Stomach (tissue), 9 donors: ENCODE data around the gene CPSF7. TPM values are rescaled to one million over a fixed set of nuclear protein-coding genes. Genes with fewer than 3 reads are reported as not detected.

Experiments used
- DNase-seq, 2 donors: peaks; one replicate each; pipeline versions ENCODE4 v3.0.0 to v3.0.0-alpha.2; 2013 to 2019
- H3K27ac ChIP-seq, 5 donors: fragments of 200-600 bp in 4 of 5; sonication (generic) in 4 of 5; one replicate each; pipeline ENCODE4 v1.5.1; 2013 to 2019; ENCODE audit warnings: mild to moderate bottlenecking in 1 of 5, moderate library complexity in 1 of 5
- H3K27me3 ChIP-seq, 3 donors: fragments of 200-600 bp; sonication (generic); one replicate each; pipeline ENCODE4 v1.5.1; 2017 to 2019; ENCODE audit warnings: mixed run types in 1 of 3
- H3K36me3 ChIP-seq, 4 donors: fragments of 200-600 bp; sonication (generic); 1 replicate in 3 of 4; 2 replicates in 1 of 4; pipeline ENCODE4 v1.5.1; 2016 to 2019
- H3K4me1 ChIP-seq, 4 donors: fragments of 200-600 bp; sonication (generic); one replicate each; pipeline ENCODE4 v1.5.1; 2016 to 2019
- H3K4me3 ChIP-seq, 4 donors: fragments of 200-600 bp; sonication (generic) in 3 of 4; one replicate each; pipeline ENCODE4 v1.5.1; 2016 to 2019; ENCODE audit warnings: mild to moderate bottlenecking in 1 of 4
- H3K9me3 ChIP-seq, 4 donors: fragments of 200-600 bp; sonication (generic); one replicate each; pipeline ENCODE4 v1.5.1; 2016 to 2019
- CTCF ChIP-seq, 7 experiments: fragments of 450-650 bp in 4 of 7; fragments of 200-600 bp in 3 of 7; sonication (generic) in 3 of 7; IDR thresholded peaks; one replicate each; pipeline ENCODE4 v1.5.1; 2016 to 2019; ENCODE audit warnings: antibody characterized with exemption in 7 of 7, control low read depth in 2 of 7, mild to moderate bottlenecking in 1 of 7
- EP300 ChIP-seq: sonication (generic); formaldehyde crosslinking; IDR thresholded peaks from one replicate; pipeline ENCODE4 v1.6.1; 2017; ENCODE audit warnings: antibody characterized with exemption
- POLR2A ChIP-seq, 4 donors: fragments of 450-650 bp; IDR thresholded peaks; one replicate each; pipeline ENCODE4 v1.6.1; 2016; ENCODE audit warnings: antibody characterized with exemption in 4 of 4, control low read depth in 2 of 4, mild to moderate bottlenecking in 1 of 4, moderate library complexity in 1 of 4
- POLR2AphosphoS5 ChIP-seq, 3 donors: sonication (generic); formaldehyde crosslinking; IDR thresholded peaks; one replicate each; pipeline ENCODE4 v1.6.1; 2016; ENCODE audit warnings: antibody characterized with exemption in 3 of 3
- WGBS, 5 donors: extraction: QIAGEN DNeasy Blood & Tissue Kit in 3 of 5; methylation state at CpG; one replicate each; pipeline versions ENCODE4 v1.1.5 to v1.1.7; 2013 to 2018; 5-methylcytosine and 5-hydroxymethylcytosine counted together
- intact Hi-C: fragments of 100-400 bp; cut with DNase I; formaldehyde crosslinking; loops from one replicate; pipeline ENCODE4 v1.15.1; 2023; ENCODE audit warnings: low total_unique reads
- polyA plus RNA-seq, 3 donors: library from polyadenylated mRNA; stranded (reverse); fragments of 200-250 nt; gene quantifications; one replicate each; pipeline ENCODE4 v1.2.3, GENCODE V29; 2013
- total RNA-seq, 5 donors: library from RNA; depleted of rRNA; stranded (reverse); fragments of >200 nt; gene quantifications; one replicate each; pipeline versions ENCODE4 v1.1.0 to v1.2.3, GENCODE V29; 2014 to 2016
- donor health status: healthy with polysubstance abuse.
- donor health status: Bipolar disorder and iron deficiency.
- donor health status: healthy.

CPSF7 gene
- total and polyA plus RNA-seq, 8 donors, result 21.7 to 249 (median 34.9) TPM

GRCh38 chr11:61416941-61417340, 12.8 kb downstream of the CPSF7 start:
- H3K4me1 ChIP-seq, result peaks cover 0 to 53% (median 25%) of the 10 kb centered on the region in 4 donors
- WGBS, 5 donors, result 68 to 74% (median 72%) methylated on average over 3 of the region's 3 CpGs
- no peak overlapping the region for H3K4me3 ChIP-seq
- H3K27me3 ChIP-seq, result no peaks in the 10 kb centered on the region
- intact Hi-C loops, result no loop called here
- no peak for DNase-seq
- peak overlapping the region in 2 of 5 donors; percentile 41 to 43 for H3K27ac ChIP-seq
- no peaks in the 10 kb centered on the region for H3K9me3 ChIP-seq
- peaks cover 90 to 100% (median 100%) of the 10 kb centered on the region in 4 donors for H3K36me3 ChIP-seq
- TF ChIP-seq EP300 (no peak), POLR2A (IDR thresholded peaks at IDR 0.05) (no peak), POLR2AphosphoS5 (IDR thresholded peaks at IDR 0.05) (no peak), CTCF (IDR thresholded peaks at IDR 0.05) (no peak)

GRCh38 chr11:61415381-61415780, 14.4 kb downstream of the CPSF7 start:
- WGBS, 5 donors, result 39 to 63% (median 55%) methylated on average over 6 of the region's 6 CpGs
- no peak for TF ChIP-seq POLR2A (IDR thresholded peaks at IDR 0.05)
- H3K27ac ChIP-seq, result no peak overlapping the region
- peaks cover 0 to 44% (median 19%) of the 10 kb centered on the region in 4 donors for H3K4me1 ChIP-seq
- no peak for DNase-seq
- peaks cover 93 to 100% (median 100%) of the 10 kb centered on the region in 4 donors for H3K36me3 ChIP-seq
- no peaks in the 10 kb centered on the region for H3K9me3 ChIP-seq
- no peak overlapping the region for H3K4me3 ChIP-seq
- H3K27me3 ChIP-seq, result no peaks in the 10 kb centered on the region
- intact Hi-C loops, result no loop called here

GRCh38 chr11:61414547-61414946, 15.2 kb downstream of the CPSF7 start:
- intact Hi-C loops, result no loop called here
- Histone ChIP-seq H3K27ac (no peak overlapping the region), H3K36me3 (peaks cover 93 to 100% (median 100%) of the 10 kb centered on the region in 4 donors)

GRCh38 chr11:61413496-61413895, 16.3 kb downstream of the CPSF7 start:
- DNase-seq, result no peak
- Histone ChIP-seq H3K27me3 (no peaks in the 10 kb centered on the region), H3K4me3 (no peak overlapping the region), H3K36me3 (peaks cover 95 to 100% (median 100%) of the 10 kb centered on the region in 4 donors), H3K4me1 (peaks cover 0 to 38% (median 19%) of the 10 kb centered on the region in 4 donors), H3K27ac (no peak overlapping the region), H3K9me3 (no peaks in the 10 kb centered on the region)
- intact Hi-C loops, result no loop called here
- TF ChIP-seq EP300 (no peak), POLR2AphosphoS5 (IDR thresholded peaks at IDR 0.05) (no peak), CTCF (IDR thresholded peaks at IDR 0.05) (no peak), POLR2A (IDR thresholded peaks at IDR 0.05) (no peak)
- WGBS, 5 donors, result 76 to 89% (median 78%) methylated on average over 3 of the region's 3 CpGs

More at GRCh38 chr11:61414547-61414946, 15.2 kb downstream of the CPSF7 start:
- no peak for TF ChIP-seq EP300
- no peak for TF ChIP-seq POLR2A (IDR thresholded peaks at IDR 0.05)
- no peak for TF ChIP-seq CTCF (IDR thresholded peaks at IDR 0.05)
- no peak for TF ChIP-seq POLR2AphosphoS5 (IDR thresholded peaks at IDR 0.05)
- Histone ChIP-seq H3K4me3 (no peak overlapping the region), H3K27me3 (no peaks in the 10 kb centered on the region), H3K4me1 (peaks cover 0 to 44% (median 19%) of the 10 kb centered on the region in 4 donors), H3K9me3 (no peaks in the 10 kb centered on the region)
- DNase-seq, result no peak
- WGBS, 5 donors, result 68 to 81% (median 77%) methylated on average over 2 of the region's 2 CpGs

GRCh38 chr11:61411589-61411988, 18.2 kb downstream of the CPSF7 start:
- peaks cover 98 to 100% (median 100%) of the 10 kb centered on the region in 4 donors for H3K36me3 ChIP-seq

More at GRCh38 chr11:61411589-61411988, 18.2 kb downstream of the CPSF7 start:
- Histone ChIP-seq H3K9me3 (no peaks in the 10 kb centered on the region), H3K27ac (no peak overlapping the region), H3K4me3 (no peak overlapping the region), H3K27me3 (no peaks in the 10 kb centered on the region), H3K4me1 (peaks cover 0 to 19% (median 6%) of the 10 kb centered on the region in 4 donors)
- DNase-seq, result no peak
- TF ChIP-seq EP300, result no peak
- TF ChIP-seq POLR2AphosphoS5 (IDR thresholded peaks at IDR 0.05), result no peak
- no peak for TF ChIP-seq POLR2A (IDR thresholded peaks at IDR 0.05)
- no peak for TF ChIP-seq CTCF (IDR thresholded peaks at IDR 0.05)
- intact Hi-C loops, result no loop called here
- 76 to 84% (median 80%) methylated on average over 9 of the region's 9 CpGs for WGBS, 5 donors
